ENCODE measurements around the gene COL4A4.

COL4A4 gene

DNA sequence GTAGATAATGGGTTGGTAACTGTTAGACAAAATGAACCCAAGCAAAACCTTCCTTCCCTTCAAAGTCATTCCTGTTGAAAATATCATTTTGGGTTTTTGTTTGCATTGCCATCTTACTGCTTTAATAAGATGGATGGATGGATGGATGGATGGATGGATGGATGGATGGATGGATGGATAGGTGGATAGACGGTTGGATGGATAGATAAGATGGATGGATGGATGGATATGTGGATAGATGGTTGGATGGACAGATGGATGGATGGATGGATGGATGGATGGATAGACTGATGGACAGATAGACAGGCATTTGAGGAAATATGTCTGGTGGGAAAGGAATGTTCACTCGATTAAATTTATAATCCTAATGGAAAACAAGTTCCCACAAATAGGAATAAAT, 133.2 kb downstream of the COL4A4 start:
- no peak for DNase-seq (ENCODE audit: low read depth in 2 of 2)

DNA sequence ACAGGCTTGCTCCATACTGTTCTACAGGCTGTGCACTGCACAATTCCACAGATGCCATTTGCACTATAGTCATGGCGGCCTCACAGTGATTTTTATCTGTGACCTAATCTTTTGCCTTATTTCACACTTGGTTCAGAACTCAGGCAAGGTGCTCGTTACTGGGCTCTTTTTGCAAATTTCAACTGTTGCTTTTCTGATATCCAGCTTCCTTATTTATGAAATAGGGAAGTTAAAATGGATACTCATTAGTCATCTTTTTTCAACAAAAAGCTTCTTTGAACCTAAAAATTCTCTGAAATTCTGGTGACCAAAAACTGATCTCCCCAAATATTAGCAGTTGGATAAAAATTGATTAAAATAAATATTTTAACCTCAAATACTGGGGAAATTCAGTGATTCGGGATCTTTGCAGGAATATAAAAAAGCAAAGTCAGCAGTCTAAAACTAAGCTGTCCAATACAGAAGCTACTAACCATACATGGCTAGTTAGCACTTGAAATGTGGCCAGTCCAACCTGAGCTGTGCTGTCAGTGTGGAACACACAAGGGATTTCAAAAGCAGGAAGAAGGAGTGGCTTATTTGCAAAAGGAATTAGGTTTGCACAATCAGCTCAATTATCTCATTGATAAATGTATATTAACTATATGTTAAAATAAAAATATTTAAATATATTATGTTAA, 134.4 kb downstream of the COL4A4 start:
- DNase-seq (ENCODE audit: low read depth in 2 of 2), result no peak

DNA sequence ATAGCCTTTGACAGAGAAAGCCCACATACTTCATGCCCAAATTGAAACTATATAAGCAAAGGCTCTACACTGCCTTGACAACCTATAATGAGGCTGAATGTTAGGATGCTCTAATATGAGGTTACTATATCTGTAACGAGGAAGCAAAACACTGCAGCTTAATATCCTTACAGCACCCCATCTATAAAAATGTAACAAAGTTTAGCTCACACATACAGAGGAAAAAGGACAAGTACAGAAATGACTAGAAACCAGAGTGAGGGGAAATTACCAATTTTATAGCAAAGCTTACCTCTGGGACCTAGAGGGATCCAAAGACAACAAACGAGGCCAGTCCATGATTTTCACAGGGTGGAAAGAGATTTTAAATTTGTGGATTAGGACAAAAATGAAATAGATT, 138.5 kb downstream of the COL4A4 start:
- no peak for DNase-seq (ENCODE audit: low read depth in 2 of 2)

DNA sequence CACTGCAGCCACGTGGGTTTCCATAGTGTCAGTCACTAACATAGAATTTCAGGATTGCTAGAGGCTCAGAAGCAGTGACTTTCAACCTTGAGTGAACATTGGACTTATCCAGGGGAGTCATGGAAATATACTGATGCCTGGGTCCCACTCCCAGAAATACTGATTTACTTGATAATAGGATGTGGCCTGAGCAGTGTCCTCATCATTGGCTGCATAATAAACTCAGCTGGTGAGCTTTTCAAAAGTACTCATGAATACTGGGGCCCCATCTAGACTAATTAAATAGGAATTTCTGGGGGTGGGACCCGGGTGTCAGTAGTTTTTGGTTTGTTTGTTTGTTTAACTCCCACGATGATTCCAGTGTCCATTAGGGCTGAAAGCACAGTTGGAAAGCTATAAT, 141.4 kb downstream of the COL4A4 start:
- DNase-seq (ENCODE audit: low read depth in 2 of 2), result no peak

DNA sequence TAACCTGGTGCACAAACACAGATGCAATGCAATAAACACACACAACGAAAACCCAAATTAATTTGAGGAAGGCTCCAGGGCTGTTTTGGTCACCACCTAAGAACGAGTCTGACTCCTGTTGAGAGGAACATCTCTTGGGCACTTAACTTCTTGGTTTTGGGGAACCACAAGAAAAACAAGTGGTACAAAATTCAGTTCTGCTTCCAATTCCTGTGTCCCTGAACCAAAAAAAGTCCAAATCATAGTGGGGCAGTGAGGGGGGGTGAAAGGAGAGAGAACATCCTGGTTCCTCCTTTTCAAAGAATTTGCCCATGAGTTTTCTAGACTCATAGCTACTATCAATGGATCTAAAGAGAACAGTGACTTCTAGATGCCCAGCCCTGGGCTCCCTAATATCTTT, 143.6 kb downstream of the COL4A4 start:
- no peak for DNase-seq (ENCODE audit: low read depth in 2 of 2)

DNA sequence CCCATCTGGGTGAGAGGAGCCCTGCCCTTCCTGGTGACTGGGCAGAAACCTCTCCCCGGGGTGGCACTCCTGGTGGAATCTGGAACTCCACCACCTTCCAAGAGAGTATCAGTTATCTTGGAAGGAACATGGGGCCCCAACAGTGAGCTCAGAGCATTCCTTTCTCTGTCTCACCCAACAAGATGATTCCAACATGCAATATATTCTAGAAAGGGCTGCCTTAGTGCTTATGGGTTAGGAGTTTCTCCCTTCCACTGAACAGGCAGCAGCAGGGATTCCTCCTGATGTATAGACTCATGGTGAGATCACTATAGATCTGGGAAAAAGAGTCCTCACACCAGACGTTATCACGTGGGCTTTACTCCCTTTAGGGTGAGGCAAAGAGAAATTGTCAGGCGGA, 147.1 kb downstream of the COL4A4 start:
- no peak for DNase-seq (ENCODE audit: low read depth in 2 of 2)

DNA sequence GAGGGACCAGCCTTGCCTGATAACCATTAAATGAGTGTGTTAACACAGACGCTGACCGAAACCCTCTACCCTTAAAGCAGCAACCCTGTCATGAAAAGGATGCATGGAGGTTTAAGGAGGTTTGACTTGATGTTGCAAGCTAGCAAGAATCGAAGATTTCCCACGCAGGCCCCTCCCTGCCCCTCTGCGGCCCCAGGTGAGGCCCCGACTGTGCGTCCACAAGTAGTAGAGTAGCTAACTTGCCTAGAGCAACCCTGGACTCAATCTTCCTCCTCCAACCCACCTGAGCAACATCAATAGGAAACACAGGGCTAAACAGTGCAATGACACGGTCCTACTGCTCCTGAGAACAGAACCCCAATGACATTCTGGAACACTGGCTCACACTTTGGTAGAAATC, 150.1 kb downstream of the COL4A4 start:
- DNase-seq (ENCODE audit: low read depth in 2 of 2), result no peak

DNA sequence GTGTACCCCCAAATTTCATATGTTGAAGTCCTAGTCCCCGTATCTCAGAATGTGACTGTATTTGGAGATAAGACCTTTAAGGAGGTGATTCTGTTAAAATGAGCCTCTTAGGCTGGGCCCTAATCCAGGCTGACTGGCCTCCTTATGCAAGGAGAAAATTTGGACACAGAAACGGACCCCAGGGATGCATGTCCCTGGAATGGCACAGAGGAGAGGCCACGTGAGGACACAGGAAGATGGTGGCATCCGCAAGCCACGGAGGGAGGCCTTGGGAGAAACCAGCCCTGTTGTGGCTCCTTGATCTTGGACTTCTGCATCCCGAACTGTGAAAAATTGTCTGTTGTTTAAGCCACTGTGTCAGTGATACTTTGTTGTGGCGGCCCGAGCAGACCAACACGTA, 150.7 kb downstream of the COL4A4 start:
- no peak for DNase-seq (ENCODE audit: low read depth in 2 of 2)

DNA sequence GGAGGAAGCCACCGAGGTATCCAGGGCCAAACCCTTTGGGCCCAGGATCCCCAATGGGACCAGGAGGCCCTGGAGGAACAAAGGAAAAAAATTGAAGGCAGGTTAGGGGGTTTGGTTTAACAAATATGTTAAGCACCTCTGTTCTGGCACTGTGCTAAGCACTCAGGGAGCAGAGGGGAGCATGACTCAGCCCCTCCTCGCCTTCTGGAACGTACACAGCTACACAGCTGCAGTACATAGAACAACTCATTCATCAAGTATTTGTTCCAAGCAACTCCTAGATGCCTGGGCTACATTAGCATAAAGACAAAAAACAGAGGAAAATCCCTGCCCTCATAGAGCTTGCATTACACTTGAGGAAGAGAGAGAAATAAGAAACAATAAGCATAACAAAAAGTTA, 153.6 kb downstream of the COL4A4 start:
- DNase-seq (ENCODE audit: low read depth in 2 of 2), result no peak

DNA sequence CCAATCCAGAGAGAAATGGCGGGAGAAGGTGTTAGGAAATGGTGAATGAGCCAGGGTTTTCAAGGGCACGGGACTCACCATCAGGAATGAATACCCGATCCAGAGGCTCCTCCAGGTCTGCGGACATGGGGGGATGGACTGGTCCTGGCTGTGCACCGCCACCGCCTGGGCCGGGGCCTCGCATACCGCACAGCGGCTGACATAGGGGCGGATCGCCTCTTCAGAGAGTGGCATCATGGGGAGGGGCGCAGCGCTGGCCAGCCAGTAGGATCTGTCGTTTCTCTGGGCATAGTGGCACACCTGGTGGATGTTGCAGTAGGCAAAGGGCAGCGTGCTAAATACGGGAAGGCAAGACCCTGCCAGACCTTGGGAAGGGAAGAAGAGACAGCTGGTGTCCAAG, 156.1 kb downstream of the COL4A4 start:
- no peak for DNase-seq (ENCODE audit: low read depth in 2 of 2)

DNA sequence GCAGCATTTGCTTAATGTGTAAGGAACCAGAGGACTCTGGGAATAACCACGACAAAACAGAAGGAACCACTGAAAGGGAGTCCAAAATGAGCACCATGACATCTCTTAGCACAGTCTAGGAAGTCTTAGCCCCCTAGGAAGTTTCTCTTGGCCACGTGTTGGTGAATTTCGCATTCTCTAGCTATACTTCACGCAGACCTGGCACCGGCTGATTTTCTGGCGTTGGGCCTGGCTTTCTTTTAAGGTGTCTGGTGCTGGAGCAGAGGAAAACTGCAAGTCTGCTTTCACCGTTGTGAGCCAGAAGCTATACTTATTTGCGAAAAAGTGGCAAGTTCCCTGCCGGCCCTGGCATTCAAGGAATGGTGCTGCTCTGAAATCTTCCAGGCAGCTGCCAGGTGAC, 156.9 kb downstream of the COL4A4 start:
- DNase-seq (ENCODE audit: low read depth in 2 of 2), result no peak

DNA sequence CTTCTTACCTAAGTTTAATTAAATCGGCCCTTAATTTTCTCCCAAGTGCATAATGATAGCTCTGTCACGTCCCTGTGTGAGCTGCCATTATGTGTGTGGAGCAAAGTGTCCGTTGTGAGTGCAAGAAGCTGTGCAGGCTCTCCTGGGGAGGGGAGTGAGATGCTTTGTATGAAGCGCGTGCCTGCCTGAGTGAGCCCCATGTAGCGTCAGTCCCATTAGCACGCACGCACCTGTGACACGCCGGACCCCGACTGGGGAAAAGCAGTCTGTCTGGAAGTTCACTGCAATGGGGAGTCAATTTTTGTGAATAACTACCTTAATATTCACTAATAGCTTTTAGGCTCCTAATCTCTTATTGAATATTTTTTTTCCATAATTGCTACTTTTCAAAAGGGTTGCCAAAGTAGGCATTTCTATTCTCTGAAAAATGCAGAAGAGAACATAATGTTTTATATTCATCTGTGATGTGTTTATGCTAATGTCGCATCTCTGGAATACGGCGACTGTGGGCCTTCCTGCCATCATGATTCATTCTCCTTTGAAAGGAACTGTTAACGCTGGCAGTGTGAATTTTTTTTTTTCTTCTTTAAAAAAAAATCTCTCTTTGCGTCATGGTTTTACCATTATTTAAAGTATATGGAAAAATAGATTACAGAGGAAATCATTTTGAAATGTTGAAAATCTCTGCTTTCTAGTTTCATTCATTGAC, 157.7 kb downstream of the COL4A4 start:
- no peak for DNase-seq (ENCODE audit: low read depth in 2 of 2)

DNA sequence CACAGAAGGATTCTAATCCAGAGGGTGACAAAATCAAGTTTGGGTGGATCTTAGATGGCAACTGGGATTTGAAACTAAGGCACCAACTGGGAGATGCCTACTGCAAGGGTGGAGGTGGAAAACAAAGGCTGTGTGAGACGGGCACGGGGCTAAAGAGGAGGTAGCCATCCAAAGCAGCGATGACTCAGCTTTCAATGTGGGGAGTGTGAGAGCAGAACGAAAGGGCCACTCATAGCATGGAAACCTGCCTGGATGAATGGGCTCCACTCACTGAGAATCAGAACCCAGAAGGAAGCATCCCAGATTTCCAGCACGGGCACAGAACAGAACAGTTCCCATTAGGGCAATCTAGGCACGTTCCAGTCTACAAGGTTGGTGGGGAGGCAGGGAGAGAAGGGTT, 159.5 kb downstream of the COL4A4 start:
- no peak for DNase-seq (ENCODE audit: low read depth in 2 of 2)

DNA sequence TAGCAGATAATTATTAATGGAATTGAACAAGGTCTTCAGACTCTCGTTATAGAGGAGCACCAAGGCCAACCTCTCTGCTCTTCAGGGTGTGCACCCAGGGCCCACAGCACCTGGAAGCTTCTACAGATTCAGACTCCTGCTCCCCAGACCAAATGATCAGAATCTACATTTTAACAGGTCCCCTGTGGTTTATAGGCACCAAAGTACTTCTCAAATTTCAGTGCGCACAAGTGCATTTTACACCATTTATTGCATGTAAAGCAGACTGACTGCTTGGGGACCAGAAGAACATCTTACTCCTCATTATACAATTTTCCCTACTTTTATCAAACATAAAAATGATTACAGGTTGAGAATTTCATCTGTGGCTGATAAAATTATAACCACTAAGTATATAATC, 163.9 kb downstream of the COL4A4 start:
- DNase-seq (ENCODE audit: low read depth in 2 of 2), result no peak

DNA sequence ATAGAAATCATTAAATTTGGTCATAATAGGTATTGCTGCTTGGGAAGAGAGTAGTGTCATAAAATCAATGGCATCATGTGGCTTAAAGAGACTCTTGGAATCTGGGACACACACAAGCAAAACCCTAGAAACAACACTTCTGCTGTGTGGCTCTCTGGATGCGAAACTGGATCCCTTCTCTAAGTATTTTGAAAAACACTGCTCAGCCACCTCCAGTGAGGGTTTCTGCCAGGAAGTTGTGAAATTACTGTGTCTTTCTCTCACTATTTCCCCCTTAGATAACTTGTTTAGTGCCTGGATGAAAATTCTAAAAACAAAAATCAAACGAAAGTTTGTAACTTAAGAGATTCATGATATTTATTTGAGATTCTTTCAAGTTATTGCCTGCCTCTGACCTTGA, 164.3 kb downstream of the COL4A4 start:
- DNase-seq (ENCODE audit: low read depth in 2 of 2), result no peak

DNA sequence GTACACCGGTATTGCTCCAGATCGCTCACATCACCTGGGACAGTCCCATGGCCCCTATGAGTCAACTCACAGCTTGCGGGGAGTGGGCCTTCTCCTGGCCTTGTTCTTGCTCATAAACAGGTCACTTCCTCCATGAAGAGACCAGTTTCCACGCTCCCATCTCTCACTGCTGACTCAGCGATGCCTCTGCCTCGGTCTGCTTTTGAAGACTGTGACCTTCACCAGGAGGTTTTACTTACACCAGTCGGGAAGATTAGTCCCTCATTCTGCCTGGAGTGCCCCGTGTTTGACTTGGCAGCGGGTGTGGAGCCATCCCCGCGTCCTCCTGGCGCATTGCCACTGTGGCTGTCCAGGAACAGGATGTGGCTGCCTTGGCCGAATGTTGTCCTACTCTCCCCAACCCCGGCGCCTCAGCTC, 168.4 kb downstream of the COL4A4 start:
- no peak for DNase-seq (ENCODE audit: low read depth in 2 of 2)

DNA sequence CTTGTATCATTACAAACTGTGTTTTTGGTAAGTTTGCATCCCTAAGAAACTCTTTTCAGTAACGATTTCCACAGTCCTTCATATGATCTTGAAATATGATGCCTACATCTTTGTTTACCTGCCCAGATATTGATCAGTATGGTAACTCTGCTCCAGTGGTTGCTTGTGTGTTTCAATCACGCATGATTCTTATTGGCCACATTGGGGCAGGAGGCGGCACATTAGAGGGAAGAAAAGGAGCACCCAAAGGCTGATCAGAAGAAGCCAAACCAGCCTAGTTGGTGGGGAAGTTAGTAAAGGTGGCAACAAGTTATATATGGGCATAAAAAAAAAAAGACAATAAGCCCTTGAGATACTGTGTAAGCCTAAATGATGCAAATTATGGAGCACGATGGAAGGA, 169.2 kb downstream of the COL4A4 start:
- DNase-seq (ENCODE audit: low read depth in 2 of 2), result no peak

DNA sequence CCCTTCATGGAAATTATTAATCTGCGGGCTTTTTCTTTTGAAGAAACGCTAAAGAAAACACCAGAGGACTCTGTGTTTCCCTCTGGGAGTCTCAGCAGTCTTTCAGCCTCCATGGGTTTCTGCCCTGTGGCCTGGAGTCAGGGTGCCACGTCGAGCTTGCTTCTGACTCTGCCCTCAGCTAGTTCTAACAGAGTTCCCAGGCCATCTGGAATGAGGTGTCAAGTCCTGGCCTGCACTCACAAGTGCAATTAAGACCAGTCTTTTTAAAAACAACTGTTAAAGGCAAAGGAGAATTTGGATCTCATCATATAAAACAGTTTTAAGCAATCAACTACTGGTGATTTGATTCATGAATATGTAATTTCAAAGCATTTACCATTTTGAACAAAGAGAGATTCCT, 170.8 kb downstream of the COL4A4 start:
- DNase-seq (ENCODE audit: low read depth in 2 of 2), result no peak

DNA sequence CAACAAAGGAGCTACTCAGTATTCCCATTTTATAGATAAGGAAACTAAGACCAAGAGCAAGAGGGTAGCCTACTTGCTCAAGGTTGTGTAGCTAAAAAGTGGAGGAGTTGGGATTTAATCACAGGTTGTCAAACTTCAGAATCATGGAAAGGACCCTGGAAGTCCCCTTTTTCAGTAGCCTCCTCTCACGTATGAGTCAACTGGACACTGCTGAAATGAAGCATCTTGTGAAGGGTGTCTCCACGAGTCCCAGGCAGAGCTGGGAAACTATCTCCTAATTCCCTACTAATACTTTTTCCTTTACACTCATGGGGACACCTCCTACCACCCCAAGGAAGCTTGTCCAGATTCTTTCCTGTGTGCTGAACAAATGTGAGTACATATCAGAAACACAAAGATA, 172.3 kb downstream of the COL4A4 start:
- no peak for DNase-seq (ENCODE audit: low read depth in 2 of 2)

DNA sequence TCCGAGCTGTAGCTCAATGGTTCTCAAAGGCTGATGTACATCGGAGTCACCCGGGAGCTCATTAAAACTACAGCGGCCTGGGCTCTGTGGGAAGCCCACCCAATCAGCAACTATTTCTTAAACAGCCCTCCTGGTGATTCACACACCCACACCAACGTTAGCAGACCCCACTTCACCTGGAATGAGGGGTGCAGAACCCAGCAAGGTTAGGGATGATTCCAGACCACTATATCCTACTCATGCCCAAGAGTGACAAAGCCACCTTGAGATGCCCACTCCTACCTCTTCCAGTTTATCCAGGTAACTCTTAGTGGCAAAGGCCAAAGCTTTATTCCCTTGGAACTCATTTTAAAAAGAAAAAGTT, 178.4 kb downstream of the COL4A4 start:
- DNase-seq (ENCODE audit: low read depth in 2 of 2), result no peak

DNA sequence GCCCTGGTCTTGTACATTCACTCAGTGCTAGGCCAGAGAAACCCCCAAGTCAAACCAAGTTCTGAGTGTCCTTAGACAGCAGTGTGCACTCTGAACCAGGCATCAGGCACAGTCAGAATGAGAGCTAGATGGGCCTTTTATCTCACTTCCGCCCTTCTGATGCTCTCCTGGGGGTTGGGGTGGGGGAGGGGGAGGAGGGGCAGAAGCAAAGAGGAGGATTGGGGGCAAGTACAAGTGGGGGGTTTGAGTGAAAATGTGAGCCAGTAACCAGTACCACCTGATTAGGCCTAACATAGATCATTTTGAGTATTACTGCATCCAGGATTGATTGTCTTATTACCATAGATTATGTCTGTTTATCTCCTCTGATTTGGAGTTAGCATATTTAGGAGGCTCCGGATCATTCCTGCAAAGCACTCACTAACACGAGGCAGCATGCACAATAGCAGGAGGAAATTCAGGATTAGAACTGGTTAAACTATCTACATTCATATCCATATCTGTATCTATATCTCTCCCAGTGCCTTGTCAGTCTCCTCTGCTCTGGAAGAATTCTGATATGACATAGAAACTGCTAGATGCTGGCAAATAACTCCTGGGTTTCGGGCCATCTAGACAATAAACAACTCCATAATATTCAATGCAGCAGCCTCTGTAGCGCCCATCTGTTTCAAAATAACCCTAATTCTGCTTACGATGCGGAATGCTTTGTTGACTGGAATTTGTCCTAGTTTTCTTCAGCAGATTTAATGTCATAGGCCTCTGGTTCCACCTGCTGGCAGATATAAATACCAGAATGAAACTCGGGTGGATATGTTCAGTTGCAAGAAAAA, 179.0 kb downstream of the COL4A4 start:
- DNase-seq (ENCODE audit: low read depth in 2 of 2), result no peak

DNA sequence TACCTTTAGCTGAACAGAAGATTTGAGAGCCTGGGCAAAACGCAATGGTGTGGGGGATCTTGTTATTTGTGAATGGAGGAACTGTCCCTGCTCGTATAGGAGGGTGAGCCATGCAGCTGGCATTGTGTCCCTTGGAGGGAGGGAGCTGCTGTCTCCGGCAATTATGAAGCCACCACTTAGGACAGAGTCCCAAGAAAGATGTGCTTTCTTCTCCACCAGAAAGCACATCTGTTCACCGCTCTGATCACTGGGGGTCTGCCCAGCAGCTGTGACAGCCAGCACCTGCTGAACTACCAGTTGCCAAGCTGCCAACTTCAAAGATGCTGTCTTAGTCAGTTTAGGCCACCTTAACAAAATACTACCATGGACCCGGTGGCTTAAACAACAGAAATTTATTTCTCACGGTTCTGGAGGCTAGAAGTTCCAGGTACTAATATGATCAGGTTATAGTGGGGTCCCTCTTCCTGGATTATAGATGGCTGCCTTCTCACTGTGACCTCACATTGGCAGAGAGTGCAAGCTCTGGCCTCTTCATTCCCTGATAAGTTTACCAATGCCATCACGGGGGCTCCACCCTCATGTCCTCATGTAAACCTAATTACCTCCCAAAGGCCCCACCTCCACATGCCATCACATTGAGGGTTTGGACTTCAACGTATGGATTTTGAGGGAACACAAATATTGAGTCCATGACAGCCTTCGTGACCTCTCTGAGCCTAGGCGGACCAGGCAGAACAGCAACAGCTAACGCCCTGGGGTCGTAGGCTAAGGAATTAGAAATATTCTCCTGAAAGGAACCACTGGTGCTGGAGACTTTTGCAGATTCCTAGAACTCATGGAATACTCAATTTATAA, 179.9 kb downstream of the COL4A4 start:
- DNase-seq (ENCODE audit: low read depth in 2 of 2), result no peak

Data from stimulated activated CD8-positive, alpha-beta memory T cell treated with anti-CD3 and anti-CD28 coated beads, Interleukin-7, amount 100 ng/mL, for 1 hour (primary cell).